ENCODE results near the gene NCBP2. TPM values are rescaled to one million over a fixed set of nuclear protein-coding genes. Genes with fewer than 3 reads are reported as not detected.

The NCBP2 gene
- total RNA-seq, 1 donor from 2014 or later: 79.9 TPM

DNA sequence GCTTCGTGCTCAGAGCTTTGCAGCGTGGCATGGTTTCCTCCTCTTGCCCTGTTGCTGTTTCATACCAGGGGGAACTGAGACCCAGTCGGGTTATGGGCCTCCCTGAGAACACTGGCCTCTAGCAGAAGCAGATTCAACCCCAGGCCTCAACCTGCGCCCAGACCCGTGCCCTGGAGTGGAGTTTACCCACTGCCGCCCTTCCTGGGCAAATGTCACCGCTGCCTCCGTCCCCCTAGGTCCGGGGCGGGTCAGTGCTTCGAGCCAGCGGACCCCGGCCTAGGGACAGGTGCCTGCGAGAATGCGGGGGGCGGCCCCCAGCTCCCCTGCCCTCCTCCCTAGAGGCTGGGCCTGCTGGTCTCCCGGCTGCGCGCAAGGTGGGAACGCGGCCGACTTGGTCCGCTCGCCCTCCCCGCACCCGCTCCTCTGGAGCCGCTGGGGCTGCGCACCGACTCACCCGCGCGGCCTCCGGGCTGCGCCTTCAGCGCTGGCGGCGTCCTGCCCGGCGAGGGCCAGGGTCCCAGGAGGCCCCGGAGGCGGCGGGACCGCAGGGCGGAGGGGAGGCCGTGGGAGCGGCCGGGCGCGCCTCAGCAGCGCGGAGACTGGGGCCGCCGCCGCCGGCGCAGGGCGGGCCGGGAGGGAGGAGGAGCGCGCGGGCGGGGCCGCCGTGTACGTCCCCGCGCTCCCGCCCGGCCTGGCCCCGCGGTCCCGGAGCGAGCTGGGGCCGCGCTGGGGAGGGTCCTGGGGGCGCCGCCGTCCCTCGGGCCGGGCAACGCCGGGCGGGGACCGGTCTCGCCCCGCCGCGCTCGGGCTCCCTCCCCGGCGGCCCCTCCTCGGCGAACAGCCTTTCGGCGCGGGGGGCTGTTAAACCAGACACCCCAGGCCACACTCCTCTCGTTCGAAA is 26.2 kb upstream of the NCBP2 start, which contains the start of gene PIGZ:
Gene PIGZ (minus strand): TSS at position 601 of the 901 bp plus-strand sequence. CDS start 16,802 bp downstream, outside the sequence.
- Mint-ChIP-seq H3K9me3 (ENCODE audit: low read depth) (no peaks in the 10 kb centered on the region), H3K27ac (no peak within 1 kb of the TSS), H3K27me3 (peaks cover 48% of the 10 kb centered on the region), H3K36me3 (ENCODE audit: insufficient read depth) (peaks cover 5% of the 10 kb centered on the region), H3K4me1 (ENCODE audit: low read depth) (peaks cover 1% of the 10 kb centered on the region), H3K4me3 (ENCODE audit: low read depth) (peak within 1 kb of the TSS; percentile 65)
- peak; percentile 25 for DNase-seq (ENCODE audit: low spot score, unreplicated experiment)
- no peak for TF ChIP-seq CTCF (IDR thresholded peaks at IDR 0.05; ENCODE audit: unreplicated experiment)

- H3K36me3 Mint-ChIP-seq (ENCODE audit: insufficient read depth): peaks cover 5% of the 10 kb centered on the region
- H3K9me3 Mint-ChIP-seq (ENCODE audit: low read depth): no peaks in the 10 kb centered on the region
- H3K4me1 Mint-ChIP-seq (ENCODE audit: low read depth): peaks cover 6% of the 10 kb centered on the region
- TF ChIP-seq CTCF (IDR thresholded peaks at IDR 0.05; ENCODE audit: unreplicated experiment): no peak
- peak overlapping the region; percentile 65 for H3K4me3 Mint-ChIP-seq (ENCODE audit: low read depth)
- no peak overlapping the region for H3K27ac Mint-ChIP-seq
- no peak for DNase-seq (ENCODE audit: low spot score, unreplicated experiment)
- H3K27me3 Mint-ChIP-seq: peaks cover 48% of the 10 kb centered on the region
Measured at GRCh38 chr3:196967412-196968232, 25.3 kb upstream of the NCBP2 start.

GRCh38 chr3:196966526-196967401 is 24.4 kb upstream of the NCBP2 start:
- Mint-ChIP-seq H3K27ac (no peak overlapping the region), H3K4me3 (ENCODE audit: low read depth) (no peak overlapping the region), H3K9me3 (ENCODE audit: low read depth) (no peaks in the 10 kb centered on the region), H3K4me1 (ENCODE audit: low read depth) (peaks cover 14% of the 10 kb centered on the region), H3K27me3 (peaks cover 48% of the 10 kb centered on the region), H3K36me3 (ENCODE audit: insufficient read depth) (peaks cover 5% of the 10 kb centered on the region)
- TF ChIP-seq CTCF (IDR thresholded peaks at IDR 0.05; ENCODE audit: unreplicated experiment): no peak
- DNase-seq (ENCODE audit: low spot score, unreplicated experiment): no peak

- no peak for TF ChIP-seq CTCF (IDR thresholded peaks at IDR 0.05; ENCODE audit: unreplicated experiment)
- H3K36me3 Mint-ChIP-seq (ENCODE audit: insufficient read depth): peaks cover 5% of the 10 kb centered on the region
- peaks cover 40% of the 10 kb centered on the region for H3K27me3 Mint-ChIP-seq
- peaks cover 17% of the 10 kb centered on the region for H3K4me1 Mint-ChIP-seq (ENCODE audit: low read depth)
- DNase-seq (ENCODE audit: low spot score, unreplicated experiment): no peak
- no peaks in the 10 kb centered on the region for H3K9me3 Mint-ChIP-seq (ENCODE audit: low read depth)
- H3K4me3 Mint-ChIP-seq (ENCODE audit: low read depth): no peak overlapping the region
- no peak overlapping the region for H3K27ac Mint-ChIP-seq
Measured at GRCh38 chr3:196965804-196966173, 23.5 kb upstream of the NCBP2 start.
